ENCODE measurements around the gene FAM163A. TPM values are rescaled to one million over a fixed set of nuclear protein-coding genes. Genes with fewer than 3 reads are reported as not detected.
A peak's percentile ranks its signal among the peaks of the same experiment; 100 is the strongest.

The FAM163A gene
- total and polyA plus RNA-seq, 2 donors from 2014 or later, result not detected

GRCh38 chr1:179823693-179824092 is 80.6 kb downstream of the FAM163A start:
- FAIRE-seq (no peak), DNase-seq (peak in 1 of 5 donors; percentile 0)
- intact Hi-C loops (cut with DNase I), result no loop called here
- H3K36me3 ChIP-seq (ENCODE audit: control insufficient read depth in 2 of 3, insufficient read depth in 3 of 3, low read length in 3 of 3), result no peaks in the 10 kb centered on the region
- no peak overlapping the region for H3K27ac ChIP-seq (ENCODE audit: low read depth in 2 of 2, low read length in 2 of 2)
- H3K27me3 ChIP-seq (ENCODE audit: control insufficient read depth, insufficient read depth, low read length), result no peaks in the 10 kb centered on the region
- no peak overlapping the region for H3K9ac ChIP-seq (ENCODE audit: low read length in 3 of 3)
- no peak for TF ChIP-seq CTCF (IDR thresholded peaks at IDR 0.05; ENCODE audit: borderline replicate concordance, extremely low read depth, insufficient read depth)
- no peaks in the 10 kb centered on the region for H3K9me3 ChIP-seq (ENCODE audit: control insufficient read depth in 2 of 3, insufficient read depth in 1 of 3, low read length in 3 of 3)
- H3K4me1 ChIP-seq (ENCODE audit: control insufficient read depth in 2 of 3, insufficient read depth in 2 of 3, low read depth in 1 of 3, low read length in 3 of 3), result no peaks in the 10 kb centered on the region
- no peak overlapping the region for H3K4me3 ChIP-seq (ENCODE audit: low read length in 3 of 3)

DNA sequence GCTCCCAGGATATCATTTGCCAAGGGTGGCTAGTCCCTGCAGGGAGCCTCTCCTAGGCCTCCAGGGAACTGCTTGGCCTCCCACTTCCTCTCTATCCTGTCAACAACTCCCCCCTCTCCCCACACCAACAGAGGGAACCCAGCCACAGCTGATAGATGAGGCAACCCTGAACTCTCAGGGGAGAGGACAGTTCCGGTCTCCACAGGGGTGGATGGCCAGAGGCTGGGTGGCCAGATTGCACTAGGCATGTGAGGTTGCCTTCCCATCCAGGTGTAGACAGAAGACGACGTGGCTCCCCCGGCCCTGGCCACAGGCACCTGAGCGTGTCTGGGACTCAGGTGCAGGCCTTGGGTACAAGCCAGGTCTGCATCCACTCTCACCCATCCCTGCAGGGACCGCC is 81.2 kb downstream of the FAM163A start:
- Histone ChIP-seq H3K4me3 (ENCODE audit: low read length in 3 of 3) (no peak overlapping the region), H3K27me3 (ENCODE audit: control insufficient read depth, insufficient read depth, low read length) (no peaks in the 10 kb centered on the region), H3K9me3 (ENCODE audit: control insufficient read depth in 2 of 3, insufficient read depth in 1 of 3, low read length in 3 of 3) (no peaks in the 10 kb centered on the region), H3K27ac (ENCODE audit: low read depth in 2 of 2, low read length in 2 of 2) (no peak overlapping the region), H3K36me3 (ENCODE audit: control insufficient read depth in 2 of 3, insufficient read depth in 3 of 3, low read length in 3 of 3) (no peaks in the 10 kb centered on the region), H3K4me1 (ENCODE audit: control insufficient read depth in 2 of 3, insufficient read depth in 2 of 3, low read depth in 1 of 3, low read length in 3 of 3) (no peaks in the 10 kb centered on the region), H3K9ac (ENCODE audit: low read length in 3 of 3) (no peak overlapping the region)
- TF ChIP-seq CTCF (IDR thresholded peaks at IDR 0.05; ENCODE audit: borderline replicate concordance, extremely low read depth, insufficient read depth), result no peak
- FAIRE-seq, result no peak
- intact Hi-C loops (cut with DNase I), result no loop called here
- DNase-seq, result peak in 1 of 5 donors; percentile 8

- no peak overlapping the region for H3K4me3 ChIP-seq (ENCODE audit: low read length in 3 of 3)
- H3K36me3 ChIP-seq (ENCODE audit: control insufficient read depth in 2 of 3, insufficient read depth in 3 of 3, low read length in 3 of 3), result no peaks in the 10 kb centered on the region
- intact Hi-C loops (cut with DNase I), result no loop called here
- DNase-seq (no peak), FAIRE-seq (no peak)
- no peak for TF ChIP-seq CTCF (IDR thresholded peaks at IDR 0.05; ENCODE audit: borderline replicate concordance, extremely low read depth, insufficient read depth)
- H3K9me3 ChIP-seq (ENCODE audit: control insufficient read depth in 2 of 3, insufficient read depth in 1 of 3, low read length in 3 of 3), result no peaks in the 10 kb centered on the region
- no peaks in the 10 kb centered on the region for H3K27me3 ChIP-seq (ENCODE audit: control insufficient read depth, insufficient read depth, low read length)
- H3K4me1 ChIP-seq (ENCODE audit: control insufficient read depth in 2 of 3, insufficient read depth in 2 of 3, low read depth in 1 of 3, low read length in 3 of 3), result no peaks in the 10 kb centered on the region
- no peak overlapping the region for H3K27ac ChIP-seq (ENCODE audit: low read depth in 2 of 2, low read length in 2 of 2)
- no peak overlapping the region for H3K9ac ChIP-seq (ENCODE audit: low read length in 3 of 3)
Measured at GRCh38 chr1:179825206-179825605, 82.1 kb downstream of the FAM163A start.

- H3K27me3 ChIP-seq (ENCODE audit: control insufficient read depth, insufficient read depth, low read length), result no peaks in the 10 kb centered on the region
- no peak for TF ChIP-seq CTCF (IDR thresholded peaks at IDR 0.05; ENCODE audit: borderline replicate concordance, extremely low read depth, insufficient read depth)
- H3K27ac ChIP-seq (ENCODE audit: low read depth in 2 of 2, low read length in 2 of 2), result no peak overlapping the region
- no peaks in the 10 kb centered on the region for H3K9me3 ChIP-seq (ENCODE audit: control insufficient read depth in 2 of 3, insufficient read depth in 1 of 3, low read length in 3 of 3)
- intact Hi-C loops (cut with DNase I), result no loop called here
- H3K4me3 ChIP-seq (ENCODE audit: low read length in 3 of 3), result no peak overlapping the region
- no peaks in the 10 kb centered on the region for H3K4me1 ChIP-seq (ENCODE audit: control insufficient read depth in 2 of 3, insufficient read depth in 2 of 3, low read depth in 1 of 3, low read length in 3 of 3)
- no peak for FAIRE-seq
- H3K36me3 ChIP-seq (ENCODE audit: control insufficient read depth in 2 of 3, insufficient read depth in 3 of 3, low read length in 3 of 3), result no peaks in the 10 kb centered on the region
- H3K9ac ChIP-seq (ENCODE audit: low read length in 3 of 3), result no peak overlapping the region
- DNase-seq, result no peak
Measured at GRCh38 chr1:179825798-179826460, 82.8 kb downstream of the FAM163A start.

All from kidney (tissue), 14 donors.